ENCODE measurements around the gene CTNNA3.
"Not testable (repeated sequence)": the region's sequence is repeated elsewhere in the genome, so short reads cannot be mapped to it uniquely, and the experiment has no call there.

The CTNNA3 gene

GRCh38 chr10:67506083-67506756 lies 189.8 kb downstream of the CTNNA3 start:
- DNase-seq (ENCODE audit: low read depth) = no peak

GRCh38 chr10:67492317-67493019 lies 203.5 kb downstream of the CTNNA3 start:
- DNase-seq (ENCODE audit: low read depth) = no peak

- DNase-seq (ENCODE audit: low read depth) = no peak
These were observed 207.9 kb downstream of the CTNNA3 start for GRCh38 chr10:67487906-67488619.

- DNase-seq (ENCODE audit: low read depth) = no peak
These were observed 208.8 kb downstream of the CTNNA3 start for GRCh38 chr10:67487199-67487598.

- DNase-seq (ENCODE audit: low read depth) = no peak
These were observed 218.1 kb downstream of the CTNNA3 start for GRCh38 chr10:67477868-67478267.

- DNase-seq (ENCODE audit: low read depth) = no peak
These were observed 219.8 kb downstream of the CTNNA3 start for GRCh38 chr10:67476201-67476600.

- no peak for DNase-seq (ENCODE audit: low read depth)
These were observed 222.0 kb downstream of the CTNNA3 start for GRCh38 chr10:67473850-67474633.

GRCh38 chr10:67471022-67471421 lies 225.0 kb downstream of the CTNNA3 start:
- DNase-seq (ENCODE audit: low read depth) = no peak

- no peak for DNase-seq (ENCODE audit: low read depth)
These were observed 231.7 kb downstream of the CTNNA3 start for GRCh38 chr10:67464278-67464677.

- DNase-seq (ENCODE audit: low read depth) = no peak
These were observed 243.1 kb downstream of the CTNNA3 start for GRCh38 chr10:67452892-67453291.

GRCh38 chr10:67438605-67439304 lies 257.2 kb downstream of the CTNNA3 start:
- DNase-seq (ENCODE audit: low read depth) = no peak

GRCh38 chr10:67433276-67433675 lies 262.7 kb downstream of the CTNNA3 start:
- DNase-seq (ENCODE audit: low read depth) = no peak

GRCh38 chr10:67402620-67403019 lies 293.4 kb downstream of the CTNNA3 start:
- DNase-seq (ENCODE audit: low read depth) = no peak

GRCh38 chr10:67401711-67402110 lies 294.3 kb downstream of the CTNNA3 start:
- no peak for DNase-seq (ENCODE audit: low read depth)

- not testable (repeated sequence) for DNase-seq (ENCODE audit: low read depth)
These were observed 309.0 kb downstream of the CTNNA3 start for GRCh38 chr10:67386841-67387533.

- DNase-seq (ENCODE audit: low read depth) = no peak
These were observed 309.7 kb downstream of the CTNNA3 start for GRCh38 chr10:67386260-67386659.

GRCh38 chr10:67385566-67385965 lies 310.4 kb downstream of the CTNNA3 start:
- no peak for DNase-seq (ENCODE audit: low read depth)

- DNase-seq (ENCODE audit: low read depth) = no peak
These were observed 310.9 kb downstream of the CTNNA3 start for GRCh38 chr10:67385089-67385488.

- no peak for DNase-seq (ENCODE audit: low read depth)
These were observed 364.7 kb downstream of the CTNNA3 start for GRCh38 chr10:67331121-67331910.
